GM12873 (cell line): ENCODE results near the gene IL20RA.

Source experiments
- CTCF ChIP-seq: IDR thresholded peaks from 2 replicates; pipeline ENCODE4 v1.5.1; 2012; ENCODE audit warnings: low read depth, mild to moderate bottlenecking, moderate library complexity, low read length, control low read depth; ENCODE audit not compliant: insufficient read depth; ENCODE audit errors: missing control alignments

The IL20RA gene

GRCh38 chr6:136952714-136953260 is 92.0 kb downstream of the IL20RA start:
- no peak for TF ChIP-seq CTCF

- no peak for TF ChIP-seq CTCF
These were observed 94.2 kb downstream of the IL20RA start for GRCh38 chr6:136950436-136951126.
